HCT116 (cell line): ENCODE measurements around the gene LRRC3. TPM values are rescaled to one million over a fixed set of nuclear protein-coding genes. Genes with fewer than 3 reads are reported as not detected.

Source experiments
- ATAC-seq: fragments of 200-7000 bp; cut with Tn5 transposase; 2 replicates; pipeline ENCODE4 v1.9.1; 2020; ENCODE audit warnings: mild to moderate bottlenecking, moderate library complexity
- BruUV-seq: library from RNA; stranded (reverse); fragments of 400-500 nt; replicated peaks from 2 replicates; lab custom pipeline; 2021; lab: Mats Ljungman, UMichigan
- CTCF ChIA-PET: fragments of 300-600 bp; sonication (Branson Sonifier 250); formaldehyde crosslinking; loops from one replicate; lab custom pipeline; 2021; ENCODE audit warnings: antibody characterized with exemption; lab: Charles Lee
- POLR2A ChIA-PET: fragments of 300-600, 350-600 bp; sonication (Branson Sonifier 250); formaldehyde crosslinking; loops from one replicate; lab custom pipeline; 2021; ENCODE audit warnings: antibody characterized with exemption; lab: Charles Lee
- RAD21 ChIA-PET, 2 experiments: fragments of 300-600 bp; sonication (Branson Sonifier 250); formaldehyde crosslinking; loops; one replicate each; lab custom pipeline; 2023; ENCODE audit warnings: low total read pairs in 2 of 2; ENCODE audit not compliant: uncharacterized antibody in 2 of 2, unreplicated experiment in 2 of 2, low non-redundant PET in 1 of 2; lab: Charles Lee
- DNase-seq: peaks from one replicate; pipeline ENCODE4 v3.0.0-alpha.2; 2010; ENCODE audit warnings: low read depth, low spot score
- H2AFZ ChIP-seq: fragments of 200-600 bp; shearing (Covaris generic), sonication (generic); 2 replicates; pipeline ENCODE4 v1.6.1; 2017; ENCODE audit warnings: low read depth, mixed run types, mixed read lengths, antibody characterized with exemption, low read length; ENCODE audit not compliant: poor library complexity, severe bottlenecking
- H3K27ac ChIP-seq: 2 replicates; pipeline ENCODE4 v1.5.1; 2012; ENCODE audit warnings: low read depth, low read length
- H3K27me3 ChIP-seq: fragments of 200-600 bp; sonication (generic); 2 replicates; pipeline ENCODE4 v1.6.1; 2016; ENCODE audit warnings: mixed run types, low read length, mixed read lengths; ENCODE audit not compliant: insufficient read depth
- H3K36me3 ChIP-seq, 2 experiments: fragments of 200-500 bp in 1 of 2; fragments of 200-600 bp in 1 of 2; sonication (Bioruptor generic) in 1 of 2; sonication (generic) in 1 of 2; 2 replicates each; pipeline versions ENCODE4 v1.5.1 to v1.6.1; 2014 to 2016; ENCODE audit warnings: low read length in 2 of 2, inconsistent platforms in 1 of 2, mixed read lengths in 1 of 2, mixed run types in 1 of 2; ENCODE audit not compliant: insufficient read depth in 2 of 2, control insufficient read depth in 1 of 2
- H3K4me1 ChIP-seq, 2 experiments: fragments of 200-600 bp in 1 of 2; sonication (generic) in 1 of 2; 2 replicates each; pipeline versions ENCODE4 v1.5.1 to v1.6.1; 2012 to 2017; ENCODE audit warnings: low read length in 2 of 2, inconsistent platforms in 1 of 2, mild to moderate bottlenecking in 1 of 2, mixed read lengths in 1 of 2, mixed run types in 1 of 2, moderate library complexity in 1 of 2; ENCODE audit not compliant: insufficient read depth in 2 of 2, control insufficient read depth in 1 of 2
- H3K4me2 ChIP-seq: fragments of 200-600 bp; sonication (generic); 2 replicates; pipeline ENCODE4 v1.6.1; 2017; ENCODE audit warnings: mixed run types, low read length, mixed read lengths
- H3K4me3 ChIP-seq, 2 experiments: fragments of 200-600 bp in 1 of 2; sonication (generic) in 1 of 2; replicated peaks in 1 of 2; 2 replicates each; pipeline ENCODE4 v1.5.1; 2011 to 2016; ENCODE audit warnings: low read length in 2 of 2, control low read depth in 1 of 2, low read depth in 1 of 2, mild to moderate bottlenecking in 1 of 2, mixed read lengths in 1 of 2, mixed run types in 1 of 2
- H3K79me2 ChIP-seq: fragments of 200-600 bp; sonication (generic); 2 replicates; pipeline ENCODE4 v1.6.1; 2017; ENCODE audit warnings: mild to moderate bottlenecking, mixed run types, low read length, moderate library complexity, mixed read lengths; ENCODE audit not compliant: insufficient read depth
- H3K9ac ChIP-seq: fragments of 200-600 bp; sonication (generic); 2 replicates; pipeline ENCODE4 v1.6.1; 2016; ENCODE audit warnings: low read length, mixed read lengths
- H3K9me2 ChIP-seq: fragments of 200-600 bp; sonication (generic), shearing (Covaris generic); 2 replicates; pipeline ENCODE4 v1.6.1; 2017; ENCODE audit warnings: mixed run types, mild to moderate bottlenecking, moderate library complexity; ENCODE audit not compliant: insufficient read depth
- H3K9me3 ChIP-seq, 2 experiments: fragments of 200-500 bp in 1 of 2; fragments of 200-600 bp in 1 of 2; sonication (Bioruptor generic) in 1 of 2; sonication (generic) in 1 of 2; 2 replicates each; pipeline ENCODE4 v1.6.1; 2014 to 2017; ENCODE audit warnings: low read length in 2 of 2, mixed read lengths in 2 of 2, inconsistent platforms in 1 of 2, low read depth in 1 of 2, mild to moderate bottlenecking in 1 of 2, mixed run types in 1 of 2, moderate library complexity in 1 of 2; ENCODE audit not compliant: control insufficient read depth in 1 of 2, insufficient read depth in 1 of 2
- H4K20me1 ChIP-seq: fragments of 200-600 bp; sonication (generic), shearing (Covaris generic); 2 replicates; pipeline ENCODE4 v1.6.1; 2017; ENCODE audit warnings: mixed run types, mild to moderate bottlenecking, moderate library complexity; ENCODE audit not compliant: insufficient read depth
- ATF3 ChIP-seq: IDR thresholded peaks from 2 replicates; pipeline ENCODE4 v1.6.1; 2012
- CBX3 ChIP-seq: IDR thresholded peaks from 2 replicates; pipeline ENCODE4 v1.6.1; 2012; ENCODE audit warnings: low read depth
- CEBPB ChIP-seq: IDR thresholded peaks from 2 replicates; pipeline ENCODE4 v1.6.1; 2012; ENCODE audit warnings: low read depth
- CTCF ChIP-seq, 3 experiments: fragments of 200-600 bp in 1 of 3; sonication (generic) in 1 of 3; IDR thresholded peaks in 2 of 3; conservative IDR thresholded peaks in 1 of 3; 2 replicates each; pipeline ENCODE4 v1.5.1; 2012 to 2017; ENCODE audit warnings: low read depth in 2 of 3, low read length in 2 of 3, antibody characterized with exemption in 1 of 3, borderline replicate concordance in 1 of 3, control low read depth in 1 of 3, mild to moderate bottlenecking in 1 of 3, mixed read lengths in 1 of 3, mixed run types in 1 of 3, moderate library complexity in 1 of 3; ENCODE audit not compliant: insufficient read depth in 1 of 3
- EGR1 ChIP-seq: IDR thresholded peaks from 2 replicates; pipeline ENCODE4 v1.6.1; 2012; ENCODE audit warnings: low read depth
- ELF1 ChIP-seq: IDR thresholded peaks from 2 replicates; pipeline ENCODE4 v1.6.1; 2012; ENCODE audit warnings: low read depth, borderline replicate concordance
- FOSL1 ChIP-seq: IDR thresholded peaks from 2 replicates; pipeline ENCODE4 v1.6.1; 2012; ENCODE audit warnings: low read depth
- JUND ChIP-seq: IDR thresholded peaks from 2 replicates; pipeline ENCODE4 v1.6.1; 2012
- POLR2A ChIP-seq: IDR thresholded peaks from 2 replicates; pipeline ENCODE4 v1.7.0; 2011; ENCODE audit warnings: borderline replicate concordance; ENCODE audit not compliant: insufficient read depth, insufficient read length; ENCODE audit errors: extremely low read depth
- POLR2AphosphoS5 ChIP-seq: IDR thresholded peaks from 2 replicates; pipeline ENCODE4 v1.6.1; 2011; ENCODE audit warnings: mild to moderate bottlenecking, low read depth, low read length, moderate library complexity
- REST ChIP-seq: IDR thresholded peaks from 2 replicates; pipeline ENCODE4 v1.6.1; 2012; ENCODE audit warnings: low read depth
- SIN3A ChIP-seq: IDR thresholded peaks from 2 replicates; pipeline ENCODE4 v1.6.1; 2012; ENCODE audit warnings: low read depth
- SP1 ChIP-seq: IDR thresholded peaks from 2 replicates; pipeline ENCODE4 v1.6.1; 2012; ENCODE audit warnings: low read depth
- TCF7L2 ChIP-seq: IDR thresholded peaks from 2 replicates; pipeline ENCODE4 v1.7.0; 2011; ENCODE audit warnings: borderline replicate concordance, inconsistent platforms; ENCODE audit not compliant: insufficient read depth, insufficient read length; ENCODE audit errors: extremely low read depth
- YY1 ChIP-seq: IDR thresholded peaks from 2 replicates; pipeline ENCODE4 v1.6.1; 2011; ENCODE audit warnings: low read length, low read depth, moderate library complexity, mild to moderate bottlenecking; ENCODE audit not compliant: insufficient replicate concordance; ENCODE audit errors: extremely low read depth
- ZBTB33 ChIP-seq: IDR thresholded peaks from 2 replicates; pipeline ENCODE4 v1.6.1; 2011; ENCODE audit warnings: mild to moderate bottlenecking, low read length, moderate library complexity; ENCODE audit not compliant: insufficient replicate concordance; ENCODE audit errors: extremely low read depth
- ZFX ChIP-seq: fragments of 450-650 bp; IDR thresholded peaks from 2 replicates; pipeline ENCODE4 v1.6.1; 2017
- ZNF274 ChIP-seq: fragments of 200-500 bp; sonication (Bioruptor generic); IDR thresholded peaks from 2 replicates; pipeline ENCODE4 v1.6.1; 2014; ENCODE audit warnings: mild to moderate bottlenecking, low read depth, low read length, inconsistent platforms
- intact Hi-C: fragments of 100-400 bp; cut with micrococcal nuclease; formaldehyde crosslinking; loops from 2 replicates; pipeline ENCODE4 v1.10.0; 2022
- total RNA-seq: library from RNA; stranded (reverse); gene quantifications from one replicate; pipeline ENCODE4 v1.2.1, GENCODE V29; 2021; ENCODE audit not compliant: unreplicated experiment

LRRC3 gene
- total RNA-seq, 1 experiment from 2014 or later, result 7.5 TPM

GRCh38 chr21:44414291-44415072 is 40.8 kb upstream of the LRRC3 start:
- CTCF ChIA-PET, result no interaction called here
- Histone ChIP-seq H3K27ac (no peak overlapping the region), H3K4me3 (no peak overlapping the region), H3K9me3 (peaks cover 0 to 2% of the 10 kb centered on the region in 2 experiments; a peak in 1 of 4 replicates), H4K20me1 (no peaks in the 10 kb centered on the region), H3K4me2 (no peak overlapping the region), H3K79me2 (no peaks in the 10 kb centered on the region), H3K36me3 (no peaks in the 10 kb centered on the region), H2AFZ (no peak overlapping the region)
- BruUV-seq, result no TSS peak
- intact Hi-C loops, result no loop called here
- ATAC-seq (no peak), DNase-seq (no peak)
- POLR2A ChIA-PET, result no interaction called here
- no peak for TF ChIP-seq ZBTB33
- no peak for TF ChIP-seq EGR1
- TF ChIP-seq ATF3, result no peak
- no peak for TF ChIP-seq ELF1
- TF ChIP-seq FOSL1, result no peak
- TF ChIP-seq ZNF274, result no peak
- TF ChIP-seq ZFX, result no peak
- no peak for TF ChIP-seq CTCF (IDR thresholded peaks at IDR 0.05 in 2 of 3, conservative IDR thresholded peaks at IDR 0.05 in 1 of 3; ENCODE audit: borderline replicate concordance in 1 of 3, insufficient read depth in 1 of 3, low read depth in 2 of 3, low read length in 2 of 3)
- no peak for TF ChIP-seq CBX3
- no peak for TF ChIP-seq CEBPB
- TF ChIP-seq POLR2A, result no peak
- no peak for TF ChIP-seq SIN3A
- no peak for TF ChIP-seq SP1
- TF ChIP-seq POLR2AphosphoS5, result no peak
- TF ChIP-seq TCF7L2, result no peak
- TF ChIP-seq YY1, result no peak
- TF ChIP-seq JUND, result no peak
- TF ChIP-seq REST, result no peak
- TF ChIP-seq, all 23 proteins: peak for 0
- Histone ChIP-seq H3K9ac (no peak overlapping the region), H3K27me3 (no peaks in the 10 kb centered on the region), H3K4me1 (no peaks in the 10 kb centered on the region), H3K9me2 (no peaks in the 10 kb centered on the region)
- RAD21 ChIA-PET, result no interaction called here
